NCI-H82 (cell line): ENCODE measurements around the gene UBC.
A peak's percentile ranks its signal among the peaks of the same experiment; 100 is the strongest.
"Not testable (repeated sequence)": the region's sequence is repeated elsewhere in the genome, so short reads cannot be mapped to it uniquely, and the experiment has no call there.

ENCODE experiments used
- DNase-seq: peaks from one replicate; lab custom pipeline; 2025; lab: John Stamatoyannopoulos, UW

Gene UBC

DNA sequence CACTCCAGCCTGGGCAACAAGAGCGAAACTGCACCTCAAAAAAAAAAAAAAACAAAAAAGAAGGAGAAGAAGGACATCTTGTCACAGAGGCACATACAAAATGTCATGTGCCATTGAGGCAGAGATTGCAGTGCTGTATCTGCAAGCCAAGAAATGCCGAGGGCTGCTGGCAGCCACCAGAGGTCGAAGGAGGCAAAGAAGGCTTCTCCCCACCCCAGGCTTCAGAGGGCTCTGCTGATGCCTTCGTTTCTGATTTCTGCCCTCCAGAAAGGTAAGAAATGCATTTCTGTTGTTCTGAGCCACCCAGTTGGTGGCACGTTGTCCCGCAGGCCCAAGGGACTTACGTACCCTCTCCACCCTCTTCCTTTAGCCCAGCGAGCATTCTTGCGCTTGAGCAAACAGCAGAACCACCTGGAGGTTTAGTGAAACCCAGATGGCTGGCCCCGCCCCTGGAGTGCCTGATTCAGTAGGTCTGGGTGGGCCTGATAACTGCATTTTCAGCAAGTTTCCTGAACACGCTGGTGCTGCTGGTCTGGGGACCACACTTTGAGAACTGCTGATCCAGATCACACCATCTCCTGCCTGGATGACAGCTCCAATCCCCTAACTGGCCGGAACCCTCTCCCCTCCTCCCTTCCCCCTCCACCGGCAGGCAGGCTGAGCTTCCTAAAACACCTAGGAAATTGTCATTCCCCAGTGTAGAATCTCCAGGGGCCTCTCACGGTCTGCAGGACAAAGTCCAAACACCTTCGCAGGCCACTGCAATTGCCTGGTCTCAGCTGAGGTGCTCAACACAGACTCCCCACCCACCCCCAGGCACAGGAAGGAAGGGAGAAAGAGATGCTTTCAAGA is 29.6 kb downstream of the UBC start:
- DNase-seq = peak; percentile 83

DNA sequence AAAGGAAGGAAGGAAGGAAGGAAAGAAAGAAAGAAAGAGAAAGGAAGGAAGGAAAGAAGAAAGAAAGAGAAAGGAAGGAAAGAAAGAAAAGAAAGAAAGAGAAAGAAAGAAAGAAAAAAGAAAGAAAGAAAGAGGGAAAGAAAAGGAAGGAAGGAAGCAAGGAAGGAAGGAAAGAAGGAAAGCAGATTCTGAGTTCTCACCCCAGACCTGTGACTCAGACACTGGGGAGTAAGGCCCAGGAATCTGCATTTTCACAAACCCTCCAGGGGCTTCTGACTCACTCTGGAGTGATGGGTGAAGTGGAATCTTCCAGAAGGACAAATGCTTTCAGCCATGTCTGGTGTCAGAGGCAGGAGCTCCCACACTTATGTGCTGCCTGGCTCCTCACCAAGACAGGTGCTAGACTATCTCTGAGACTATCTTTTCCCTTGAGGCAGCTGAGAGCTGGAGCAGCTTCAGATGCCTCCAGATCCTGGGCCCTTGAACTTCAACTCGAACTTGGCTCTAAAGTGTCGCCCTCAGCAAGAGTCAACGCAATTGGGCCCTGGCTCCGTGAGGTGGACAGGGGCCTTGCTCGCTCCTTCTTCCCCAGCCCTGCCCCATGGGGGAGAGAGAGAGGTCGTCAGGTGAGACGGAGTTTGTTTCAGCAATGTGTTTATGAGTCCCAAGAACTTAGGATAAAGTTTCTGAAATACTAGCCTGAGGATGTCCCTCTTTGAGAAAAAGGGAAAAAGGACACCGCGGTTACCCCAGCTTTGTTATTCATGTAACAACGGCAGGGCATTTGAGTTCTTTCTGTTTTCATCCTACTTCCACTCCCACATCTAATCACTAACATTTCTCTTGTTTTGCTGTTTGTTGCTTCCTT is 31.0 kb downstream of the UBC start:
- no peak for DNase-seq

DNA sequence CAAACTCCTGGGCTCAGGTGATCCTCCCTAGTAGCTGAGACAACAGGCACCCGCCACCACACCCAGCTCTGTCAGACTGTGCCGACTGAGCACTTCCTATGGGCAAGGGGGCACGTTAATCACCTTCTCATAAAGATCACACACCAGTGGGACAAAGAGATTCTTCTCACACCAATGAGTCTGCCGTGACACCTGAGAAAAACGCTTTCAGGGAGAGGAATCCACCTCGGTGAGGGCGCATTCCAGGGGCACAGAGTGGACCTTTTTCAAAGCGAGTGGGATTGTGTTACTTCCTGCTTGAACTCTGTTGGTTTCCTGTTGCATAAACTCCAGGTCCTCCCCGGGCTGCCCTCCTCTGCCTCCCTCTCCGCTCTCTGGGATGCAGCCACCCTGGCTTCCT is 33.3 kb downstream of the UBC start:
- no peak for DNase-seq

DNA sequence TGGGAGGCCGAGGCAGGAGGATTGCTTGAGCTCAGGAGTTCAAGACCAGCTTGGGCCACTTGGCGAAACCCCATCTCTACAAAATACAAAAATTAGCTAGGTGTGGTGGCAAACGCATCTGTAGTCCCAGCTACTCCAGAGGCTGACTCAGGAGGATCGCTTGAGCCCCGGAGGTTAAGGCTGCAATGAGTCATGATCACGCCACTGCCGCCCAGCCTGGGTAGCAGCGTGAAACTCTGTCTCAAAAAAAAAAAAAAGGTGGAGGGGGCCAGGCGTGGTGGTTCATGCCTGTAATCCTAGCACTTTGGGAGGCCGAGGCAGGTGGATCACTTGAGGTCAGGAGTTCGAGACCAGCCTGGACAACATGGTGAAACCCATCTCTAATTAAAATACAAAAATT is 34.1 kb downstream of the UBC start:
- not testable (repeated sequence) for DNase-seq

DNA sequence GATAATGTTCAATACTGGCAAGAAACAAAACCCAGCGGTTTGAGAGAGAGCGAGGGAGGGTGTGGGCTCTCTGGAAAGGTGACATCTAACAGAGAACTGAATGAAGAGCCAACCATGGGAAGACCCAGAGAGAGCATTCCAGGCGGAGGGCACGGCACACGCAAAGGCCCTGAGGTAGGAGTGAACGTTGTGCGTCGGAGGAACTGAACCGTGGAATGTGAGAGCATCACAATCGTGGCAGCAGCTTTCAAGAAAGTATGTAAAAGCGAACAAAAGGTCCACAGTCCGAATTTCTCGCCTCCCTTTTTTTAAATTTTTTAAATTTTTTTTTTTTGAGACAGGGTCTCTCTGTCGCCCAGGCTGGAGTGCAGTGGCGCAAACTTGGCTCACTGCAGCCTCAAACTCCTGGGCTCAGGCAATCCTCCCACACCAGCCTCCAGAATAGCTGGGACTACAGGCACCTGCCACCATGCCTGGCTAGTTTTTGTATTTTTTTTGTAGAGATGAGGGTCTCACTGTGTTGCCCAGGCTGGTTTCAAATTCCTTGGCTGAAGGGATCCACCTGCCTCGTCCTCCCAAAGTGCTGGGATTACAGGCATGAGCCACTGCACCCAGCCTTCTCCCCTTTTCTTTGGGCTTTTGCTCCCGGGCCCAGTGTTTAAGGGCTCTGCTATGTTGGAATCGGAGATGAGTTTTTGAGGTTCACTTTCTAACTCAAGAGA is 35.5 kb downstream of the UBC start:
- DNase-seq = no peak

DNA sequence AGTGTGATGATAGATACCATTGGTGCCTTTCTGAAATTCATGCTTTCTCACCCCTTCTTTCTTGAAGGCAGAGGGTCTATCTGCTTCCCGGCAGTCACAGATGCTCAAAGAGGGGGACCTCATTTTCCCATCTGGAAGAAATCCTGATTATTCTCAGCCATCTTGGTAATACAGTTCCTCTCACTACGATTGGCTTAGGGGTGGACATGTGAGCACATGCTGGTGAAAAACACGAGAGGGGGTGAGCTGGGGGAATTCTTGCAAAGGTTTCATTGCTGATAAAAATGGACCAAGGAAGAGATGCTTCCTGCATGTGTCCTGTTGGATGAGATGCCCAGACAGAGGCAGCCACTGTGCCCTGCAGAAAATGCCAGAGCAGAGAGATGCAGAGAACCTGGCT is 37.0 kb downstream of the UBC start:
- DNase-seq = no peak

DNA sequence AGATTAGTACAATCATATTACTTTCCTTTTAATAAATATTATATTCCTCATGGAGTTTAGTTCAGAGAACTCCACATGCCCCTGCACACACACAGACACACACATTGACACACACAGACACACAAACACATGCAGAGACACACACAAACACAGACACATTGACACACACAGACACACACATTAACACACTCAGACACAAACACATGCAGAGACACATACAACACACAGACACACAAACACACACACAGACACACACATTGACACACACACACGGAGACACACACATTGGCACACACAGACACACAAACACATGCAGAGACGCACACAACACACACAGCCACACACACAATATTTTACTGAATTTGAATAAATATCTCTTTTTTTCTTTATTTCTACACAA is 38.3 kb downstream of the UBC start:
- DNase-seq = no peak

DNA sequence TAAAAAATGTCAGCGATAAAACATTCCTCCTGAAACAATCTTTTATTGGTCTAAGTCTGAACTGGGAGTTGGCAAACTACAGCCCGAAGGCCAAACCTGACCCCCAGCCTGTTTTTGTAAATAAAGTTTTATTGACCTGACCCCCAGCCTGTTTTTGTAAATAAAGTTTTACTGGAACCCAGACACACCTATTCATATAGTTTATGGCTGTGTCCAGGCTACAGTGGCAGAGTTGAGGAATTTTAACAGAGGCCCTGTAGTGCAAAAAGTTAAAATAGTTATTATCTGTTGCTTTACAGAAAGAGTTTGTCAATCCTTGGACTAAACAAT is 38.7 kb downstream of the UBC start:
- DNase-seq = no peak

DNA sequence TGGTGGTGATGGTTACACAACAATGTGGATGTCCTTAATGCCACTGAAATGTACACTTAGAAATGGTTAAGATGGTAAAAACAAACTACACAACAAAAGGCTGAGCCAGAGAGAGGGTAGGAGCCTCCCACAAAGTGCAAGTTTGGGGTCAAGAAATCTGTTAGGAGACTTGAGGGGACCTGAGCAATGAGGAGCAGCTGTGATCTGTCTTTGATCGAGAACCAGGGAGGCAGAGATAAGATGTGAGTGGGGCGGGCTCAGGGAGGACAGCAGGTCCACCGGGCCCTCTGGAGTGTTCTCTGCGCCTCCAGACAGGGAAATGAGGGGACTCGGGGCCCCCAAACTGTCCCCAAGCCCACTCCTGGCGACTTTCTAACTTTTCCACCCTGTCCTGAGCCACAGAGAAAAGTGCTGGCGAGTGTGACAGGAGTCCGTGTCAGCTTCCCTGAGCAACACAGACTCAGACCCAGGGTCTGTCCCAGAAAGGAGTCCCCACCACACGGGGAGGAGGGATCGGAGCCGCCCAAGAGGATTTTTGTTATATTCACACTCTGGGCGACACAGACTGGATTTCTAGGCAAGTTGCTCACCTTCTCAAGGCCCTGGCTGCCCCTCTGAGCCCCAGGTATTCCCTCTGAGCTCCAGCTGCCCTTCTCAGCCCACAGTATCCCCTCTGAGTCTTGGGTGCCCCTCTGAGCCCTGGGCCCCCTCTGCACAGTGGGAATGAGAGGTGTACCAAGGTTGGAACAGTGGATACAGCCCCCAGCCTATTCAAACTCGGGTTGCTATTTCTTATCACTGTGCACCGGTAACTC is 39.3 kb downstream of the UBC start:
- DNase-seq = no peak

DNA sequence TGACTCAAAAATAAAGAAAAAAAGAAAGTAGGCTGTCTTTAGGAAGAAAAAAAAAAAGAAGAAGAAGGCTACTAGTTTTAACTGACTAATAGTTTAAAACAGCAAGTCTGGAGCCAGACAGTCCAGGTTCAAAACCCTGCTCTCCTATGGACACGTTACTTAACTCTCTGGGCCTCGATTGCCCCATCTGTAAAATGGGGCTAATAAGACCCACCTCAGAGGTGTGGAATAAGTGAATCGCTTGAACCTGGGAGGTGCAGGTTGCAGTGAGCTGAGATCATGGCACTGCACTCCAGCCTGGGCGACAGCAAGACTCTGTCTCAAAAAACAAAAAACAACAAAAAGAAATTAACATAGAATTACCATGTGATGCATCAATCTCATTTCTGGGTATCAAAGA is 40.3 kb downstream of the UBC start:
- no peak for DNase-seq

DNA sequence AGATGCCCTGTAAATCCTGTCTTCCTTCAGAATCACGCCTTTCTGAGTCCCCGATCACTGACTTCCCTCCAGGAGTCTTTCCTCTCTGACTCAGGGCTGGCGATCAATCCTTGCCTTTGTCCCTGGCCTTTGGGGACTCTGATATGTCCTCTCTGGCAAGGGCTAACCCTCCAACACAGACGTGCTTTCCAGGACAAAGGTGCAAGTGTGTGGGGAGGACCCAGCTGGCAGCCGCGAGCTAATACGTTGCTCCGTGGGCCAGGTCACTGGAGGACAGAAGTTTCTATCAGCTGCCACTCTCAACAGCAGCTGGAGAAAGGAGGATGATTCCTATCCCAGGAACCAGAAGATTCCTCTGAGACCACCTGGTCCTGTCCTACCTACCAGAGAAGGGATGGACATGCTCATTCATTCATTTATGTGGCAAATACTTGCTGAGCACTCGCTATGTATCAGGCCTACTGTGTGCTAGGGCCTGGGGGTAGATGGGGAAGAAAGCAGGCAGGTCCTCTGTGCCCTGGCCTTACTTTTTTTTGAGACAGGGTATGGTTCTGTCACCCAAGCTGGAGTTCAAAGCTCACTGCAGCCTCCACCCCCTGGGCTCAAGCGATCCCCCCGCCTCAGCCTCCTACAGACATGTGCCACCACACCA is 42.3 kb downstream of the UBC start:
- DNase-seq = peak; percentile 79

DNA sequence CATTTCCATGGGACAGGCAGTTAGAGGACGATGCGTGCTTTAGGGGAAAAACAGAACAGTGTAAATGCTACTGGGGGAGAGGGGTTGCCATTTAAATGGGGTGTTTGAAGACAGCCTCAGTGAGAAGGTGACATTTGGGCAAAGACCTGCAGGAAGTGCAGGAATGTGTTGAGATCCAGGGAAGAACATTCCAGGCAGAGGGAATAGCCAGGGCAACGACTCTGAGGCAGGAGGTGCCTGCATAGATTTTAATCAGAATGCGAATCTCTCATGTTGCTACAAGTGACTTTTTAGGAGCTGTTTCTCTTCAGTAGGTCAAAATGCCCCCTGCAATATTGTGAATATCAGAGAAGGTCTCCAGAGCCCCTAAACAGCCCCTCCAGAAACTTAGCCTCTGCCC is 43.2 kb downstream of the UBC start:
- no peak for DNase-seq

DNA sequence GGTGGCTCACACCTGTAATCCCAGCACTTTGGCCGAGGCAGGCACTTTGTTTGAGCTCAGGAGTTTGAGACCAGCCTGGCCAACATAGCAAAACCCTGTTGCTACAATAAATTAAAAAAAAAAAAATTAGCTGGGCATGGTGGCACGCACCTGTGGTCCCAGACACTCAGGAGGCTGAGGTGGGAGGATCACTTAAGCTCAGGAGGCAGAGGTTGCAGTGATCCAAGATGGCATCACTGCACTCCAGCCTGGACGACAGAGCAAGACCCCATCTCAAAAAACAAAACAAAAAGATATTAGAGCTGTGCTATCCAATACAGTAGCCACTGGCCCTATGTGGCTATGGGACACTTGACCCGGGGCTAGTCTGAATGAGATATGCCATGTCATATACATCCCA is 43.9 kb downstream of the UBC start:
- DNase-seq = no peak

DNA sequence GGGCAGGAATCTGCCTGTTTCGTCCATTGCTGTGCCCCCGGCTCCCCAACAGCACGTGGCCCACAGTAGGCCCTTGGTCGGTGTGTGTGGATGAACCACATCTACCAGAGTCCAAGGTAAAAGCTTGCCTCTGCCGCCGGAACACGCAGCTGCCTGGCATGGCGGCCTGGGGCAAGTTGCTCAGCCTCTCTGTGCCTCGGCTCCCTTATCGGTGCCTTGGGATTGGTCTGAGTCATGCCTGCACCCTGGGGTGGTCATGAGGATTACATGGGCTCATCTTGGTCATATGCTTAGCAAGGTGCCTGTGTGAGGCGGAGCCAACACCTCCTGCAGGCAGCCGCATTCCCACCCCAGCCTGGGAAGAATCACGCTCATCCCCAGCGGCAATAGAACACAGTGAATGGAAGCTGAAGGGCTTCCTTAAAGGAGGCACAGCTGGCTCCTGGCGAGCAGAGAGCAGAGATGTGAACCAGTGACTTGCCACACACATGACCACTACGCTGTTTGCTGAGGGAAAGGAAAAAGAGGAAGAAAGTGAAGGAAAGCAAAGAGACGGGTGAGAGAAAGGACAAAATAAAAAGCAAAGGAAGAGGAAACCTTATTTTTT is 45.3 kb downstream of the UBC start:
- peak; percentile 32 for DNase-seq

DNA sequence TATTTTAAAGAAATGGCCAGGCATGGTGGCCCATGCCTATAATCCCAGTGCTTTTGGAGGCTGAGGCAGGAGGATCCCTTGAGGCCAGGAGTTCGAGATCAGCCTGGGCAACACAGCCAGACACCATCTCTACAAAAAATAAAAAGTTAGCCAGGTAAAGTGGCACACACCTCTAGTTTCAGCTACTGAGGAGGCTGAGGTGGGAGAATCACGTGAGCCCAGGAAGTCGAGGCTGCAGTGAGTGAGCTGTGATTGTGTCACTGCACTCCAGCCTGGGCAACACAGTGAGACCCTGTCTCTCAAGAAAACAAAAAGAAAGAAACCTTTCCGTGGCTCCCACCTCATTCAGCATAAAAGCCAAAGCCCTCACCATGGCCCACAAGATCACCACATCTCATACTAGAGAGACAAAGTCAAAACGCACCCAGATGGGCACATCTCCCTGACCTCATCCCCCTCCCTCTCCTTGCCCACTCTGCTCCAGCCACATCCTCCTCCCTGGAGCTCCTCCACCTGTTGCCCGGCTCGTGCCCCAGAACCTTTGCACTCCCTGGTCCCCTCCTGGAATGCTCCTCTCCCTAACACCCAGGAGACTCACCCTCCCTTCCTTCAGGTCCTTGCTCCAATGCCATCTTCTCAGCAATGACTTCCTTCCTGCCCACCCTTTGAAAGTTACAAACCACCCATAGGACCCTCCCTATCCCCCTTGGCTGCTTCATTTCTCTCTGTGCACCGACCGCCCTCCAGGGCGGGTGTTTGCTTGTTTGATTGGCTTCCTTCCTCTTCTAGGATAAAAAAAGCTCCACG is 46.0 kb downstream of the UBC start:
- no peak for DNase-seq

DNA sequence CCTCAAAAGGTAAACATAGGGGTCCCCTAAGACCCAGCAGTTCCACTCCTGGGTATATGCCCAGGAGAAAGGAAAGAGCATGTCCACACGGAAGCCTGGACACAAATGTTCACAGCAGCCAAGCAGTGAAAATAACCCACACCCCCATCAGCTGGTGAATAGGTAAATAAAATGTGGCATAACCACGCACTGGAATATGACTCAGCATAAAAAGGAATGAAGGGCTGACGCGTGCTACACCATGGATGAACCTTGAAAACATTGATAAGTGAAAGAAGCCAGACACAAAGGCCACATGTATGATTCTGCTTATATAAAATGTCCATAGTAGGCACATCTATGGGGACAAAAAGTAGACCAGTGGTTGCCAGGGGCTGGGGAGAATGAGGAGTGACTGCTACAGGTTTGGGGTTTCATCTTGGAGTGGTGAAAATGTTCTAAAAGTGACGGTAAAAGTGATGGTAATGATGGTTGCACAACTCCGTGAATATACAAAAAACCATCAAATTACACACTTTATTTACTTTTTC is 47.0 kb downstream of the UBC start:
- DNase-seq = no peak

DNA sequence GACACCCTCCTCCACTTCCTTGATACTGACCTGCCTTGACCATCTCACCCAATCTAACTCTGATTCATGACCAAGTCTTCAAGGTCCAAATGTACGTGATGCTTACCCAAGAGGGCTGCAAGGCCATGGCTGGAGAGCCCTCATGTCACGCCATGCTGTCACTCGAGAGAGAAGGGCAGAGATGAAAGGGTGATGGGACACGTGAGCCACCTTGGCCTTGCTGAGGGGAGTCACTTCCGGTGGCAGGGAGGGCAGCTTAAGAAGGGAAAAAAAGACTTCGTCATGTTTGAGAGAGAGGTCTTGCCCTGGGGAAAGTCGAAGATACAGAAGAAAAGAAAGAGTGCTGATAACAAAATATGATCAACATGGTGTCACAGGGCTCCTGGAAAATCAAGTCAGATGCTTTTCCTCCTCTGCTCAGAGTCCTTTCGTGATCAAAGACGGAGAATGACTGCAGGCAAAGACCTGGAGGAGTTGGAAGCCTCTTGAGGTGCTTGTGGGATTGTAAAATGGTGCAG is 47.5 kb downstream of the UBC start:
- DNase-seq = no peak

DNA sequence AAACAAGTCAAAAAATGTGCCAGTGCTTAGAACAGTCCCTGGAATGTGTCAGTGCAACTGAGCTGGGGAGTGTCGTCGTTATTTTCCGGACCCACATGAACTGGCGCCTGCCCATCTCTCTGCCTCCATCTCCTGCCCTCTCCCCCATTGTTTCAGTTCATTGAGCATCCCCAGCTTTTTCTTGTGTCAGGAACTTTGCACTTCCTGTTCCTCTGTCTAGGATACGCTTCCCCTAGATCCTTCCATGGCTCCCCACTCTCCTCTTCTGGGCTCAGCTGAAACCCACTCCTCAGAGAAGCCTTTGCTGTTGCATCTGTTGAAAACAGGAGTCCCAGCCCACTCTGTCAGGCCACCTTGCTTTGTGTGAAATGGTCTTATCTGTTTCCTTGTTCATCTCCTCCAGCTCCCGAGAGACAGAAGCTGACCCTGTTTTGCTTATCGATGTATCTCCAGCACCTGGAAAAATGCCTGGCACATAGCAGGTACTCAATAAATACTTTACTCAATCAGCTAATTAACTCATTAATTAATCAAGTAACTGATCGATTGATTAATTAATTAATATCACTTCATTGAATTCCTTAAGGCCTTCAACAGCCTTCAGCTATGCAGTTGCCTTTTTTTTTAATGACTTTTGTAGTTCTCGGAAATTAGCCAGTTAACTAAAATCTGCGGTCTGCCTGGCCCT is 48.1 kb downstream of the UBC start:
- DNase-seq = no peak

DNA sequence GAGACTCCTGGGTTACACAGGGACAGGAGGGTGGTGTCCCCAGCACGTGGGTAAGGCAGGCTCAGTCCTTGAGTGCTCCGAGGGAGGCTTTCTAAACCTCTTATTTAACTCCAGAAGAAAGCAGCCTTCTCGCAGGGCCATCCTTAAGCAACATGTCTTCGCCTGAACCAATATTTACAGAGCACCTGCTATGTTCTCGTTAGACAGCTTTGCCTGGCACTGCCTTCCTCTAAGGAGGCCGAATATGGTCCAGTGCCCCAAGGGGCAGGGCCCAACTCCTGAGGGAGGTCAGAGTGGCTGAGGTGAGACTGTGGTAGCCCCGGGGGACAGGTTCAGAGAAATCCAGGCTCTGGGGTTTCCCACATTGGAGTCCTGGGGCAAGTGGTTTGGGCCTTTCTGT is 48.7 kb downstream of the UBC start:
- DNase-seq = no peak
